Measurements from ENCODE around the gene PPP2R5C.

The PPP2R5C gene

DNA sequence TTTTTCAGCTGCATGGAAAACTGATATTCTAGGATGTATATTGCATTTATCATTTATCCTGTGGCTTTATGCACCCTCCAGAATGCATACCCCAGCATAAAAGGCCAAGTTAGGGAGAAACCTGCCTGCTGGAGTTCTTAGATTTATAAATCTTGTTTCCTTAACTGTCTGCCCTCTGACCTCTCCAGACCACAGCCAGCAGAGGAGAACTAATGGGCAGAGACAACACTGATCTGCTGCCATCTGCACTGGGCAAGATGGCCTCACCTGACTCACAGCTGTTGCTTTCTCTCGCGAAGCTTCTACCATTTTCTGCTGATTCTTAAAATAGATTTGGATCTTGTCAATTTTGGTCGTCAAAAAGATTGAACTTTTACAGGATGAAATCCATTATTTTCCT lies 65.8 kb downstream of the PPP2R5C start:
- Mint-ChIP-seq H3K9me3 (no peaks in the 10 kb centered on the region), H3K4me3 (peak overlapping the region; percentile 28), H3K36me3 (peaks cover 75% of the 10 kb centered on the region), H3K27me3 (no peaks in the 10 kb centered on the region), H3K27ac (peak overlapping the region; percentile 43), H3K4me1 (peaks cover 74% of the 10 kb centered on the region)
- CTCF ChIA-PET: interaction anchor here (1.0 kb wide), 1 partner anchor 49 kb away, joined by 3 read pairs; no protein-coding TSS in a partner anchor
- DNase-seq: no peak

DNA sequence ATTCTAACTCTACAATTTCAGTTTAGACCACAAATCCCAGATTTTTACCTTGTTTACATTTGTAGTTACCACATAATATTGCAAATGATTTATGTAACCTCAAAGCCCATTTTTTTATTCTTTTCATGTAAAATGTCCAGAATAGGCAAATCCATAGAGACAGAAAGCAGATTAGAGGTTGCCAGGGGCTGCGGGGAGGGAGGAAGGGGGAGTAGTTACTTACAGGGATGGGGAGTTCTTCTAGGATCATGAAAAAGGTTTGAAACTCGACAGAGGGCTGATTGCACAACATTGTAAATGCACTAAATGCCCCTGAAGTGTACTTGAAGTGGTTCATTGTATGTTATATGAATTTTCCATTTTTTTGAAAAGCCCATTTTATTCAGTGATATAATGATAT lies 66.5 kb downstream of the PPP2R5C start:
- no peaks in the 10 kb centered on the region for H3K9me3 Mint-ChIP-seq
- H3K4me3 Mint-ChIP-seq: no peak overlapping the region
- CTCF ChIA-PET: no interaction called here
- no peak for DNase-seq
- H3K36me3 Mint-ChIP-seq: peaks cover 77% of the 10 kb centered on the region
- H3K27ac Mint-ChIP-seq: peak overlapping the region; percentile 26
- peaks cover 75% of the 10 kb centered on the region for H3K4me1 Mint-ChIP-seq
- H3K27me3 Mint-ChIP-seq: no peaks in the 10 kb centered on the region

GRCh38 chr14:101830271-101830670 lies 68.8 kb downstream of the PPP2R5C start:
- H3K27ac Mint-ChIP-seq: no peak overlapping the region
- H3K27me3 Mint-ChIP-seq: no peaks in the 10 kb centered on the region
- no peaks in the 10 kb centered on the region for H3K9me3 Mint-ChIP-seq
- peaks cover 71% of the 10 kb centered on the region for H3K36me3 Mint-ChIP-seq
- no peak for DNase-seq
- no peak overlapping the region for H3K4me3 Mint-ChIP-seq
- H3K4me1 Mint-ChIP-seq: peaks cover 82% of the 10 kb centered on the region
- CTCF ChIA-PET: no interaction called here

DNA sequence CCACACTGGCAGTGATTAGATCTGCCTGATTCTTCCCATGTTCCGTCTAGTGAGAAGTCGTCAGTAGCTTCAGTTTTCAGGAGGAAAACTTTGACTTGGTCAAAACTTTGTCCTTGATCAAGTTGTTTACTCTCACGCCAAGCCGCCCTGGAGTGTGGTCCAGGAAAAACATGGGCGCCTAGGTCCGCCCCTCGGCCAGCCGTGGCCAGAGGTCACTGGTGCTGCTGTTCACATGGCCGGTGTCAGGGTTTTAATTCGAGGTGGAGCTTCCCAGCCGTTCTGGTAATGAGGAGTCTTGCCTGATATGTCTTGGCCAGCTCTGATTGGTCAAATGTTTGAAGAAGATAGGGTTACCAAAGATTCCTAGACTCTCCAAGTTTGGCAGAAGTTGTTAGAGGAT lies 71.5 kb downstream of the PPP2R5C start:
- Mint-ChIP-seq H3K4me3 (no peak overlapping the region), H3K9me3 (no peaks in the 10 kb centered on the region), H3K36me3 (peaks cover 56% of the 10 kb centered on the region), H3K27ac (peak overlapping the region; percentile 77), H3K4me1 (peaks cover 80% of the 10 kb centered on the region), H3K27me3 (no peaks in the 10 kb centered on the region)
- CTCF ChIA-PET: no interaction called here
- no peak for DNase-seq

DNA sequence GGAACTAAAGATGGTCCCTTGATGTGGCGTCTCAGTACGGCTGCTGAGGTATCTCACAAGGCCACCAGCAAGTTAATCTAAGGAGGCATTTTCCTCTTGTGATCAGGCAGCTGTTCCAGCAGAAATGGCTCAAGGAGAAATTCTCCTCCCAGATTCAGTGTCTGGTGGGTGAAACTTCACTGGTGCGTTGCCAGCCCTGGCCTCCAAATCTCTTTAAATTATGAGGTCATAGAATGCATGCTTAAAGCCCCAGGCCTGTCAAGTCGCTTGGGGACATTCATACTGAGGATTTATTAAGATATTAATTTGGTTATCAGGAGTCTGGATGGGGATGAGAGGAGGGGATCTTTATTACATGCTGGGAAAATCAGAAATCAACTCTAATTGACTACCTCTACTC lies 72.9 kb downstream of the PPP2R5C start:
- Mint-ChIP-seq H3K9me3 (no peaks in the 10 kb centered on the region), H3K27ac (no peak overlapping the region), H3K4me1 (peaks cover 81% of the 10 kb centered on the region), H3K36me3 (peaks cover 54% of the 10 kb centered on the region), H3K27me3 (no peaks in the 10 kb centered on the region), H3K4me3 (no peak overlapping the region)
- DNase-seq: no peak
- CTCF ChIA-PET: interaction anchor here (0.7 kb wide), 1 partner anchor 55 kb away, joined by 3 read pairs; no protein-coding TSS in a partner anchor

DNA sequence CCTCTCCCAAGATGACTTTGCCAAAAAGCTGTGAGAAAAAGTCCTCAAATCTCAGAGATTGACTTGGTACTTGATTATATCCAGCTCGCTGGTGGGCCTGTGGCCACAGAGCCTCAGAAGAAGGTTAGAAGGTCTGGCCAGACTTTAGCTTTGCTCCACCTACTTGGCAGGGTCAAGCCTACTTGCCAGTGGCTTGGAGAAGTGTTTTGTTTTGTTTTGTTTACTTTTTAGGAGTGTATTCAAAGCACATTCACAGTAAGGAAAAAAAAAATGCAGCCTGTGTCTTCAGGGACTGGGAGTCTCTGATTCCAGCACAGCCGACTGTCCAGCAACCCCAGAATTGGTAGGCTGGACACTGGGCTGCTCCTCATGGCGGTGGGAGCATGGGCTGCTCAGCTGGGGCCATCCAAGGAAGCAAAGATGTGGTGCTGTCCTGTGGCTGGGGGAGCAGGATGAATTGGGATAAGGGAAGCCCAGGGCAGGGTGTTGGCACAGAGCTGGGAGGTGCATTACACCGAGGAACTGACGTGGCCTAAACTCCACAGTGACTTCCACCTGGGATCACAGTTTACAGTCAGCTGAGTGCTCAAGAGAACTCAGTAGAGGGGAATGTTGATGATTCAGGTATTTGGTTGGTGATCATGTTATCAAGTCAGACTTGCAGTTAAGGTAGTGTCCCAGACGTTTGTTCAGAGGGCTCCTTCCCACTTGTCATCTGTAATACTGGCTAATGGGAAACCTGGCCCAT lies 73.5 kb downstream of the PPP2R5C start:
- Mint-ChIP-seq H3K27ac (peak overlapping the region; percentile 33), H3K9me3 (no peaks in the 10 kb centered on the region), H3K36me3 (peaks cover 50% of the 10 kb centered on the region), H3K4me1 (peaks cover 81% of the 10 kb centered on the region), H3K4me3 (no peak overlapping the region), H3K27me3 (no peaks in the 10 kb centered on the region)
- CTCF ChIA-PET: interaction anchor here (0.7 kb wide), 1 partner anchor 56 kb away, joined by 3 read pairs; no protein-coding TSS in a partner anchor
- no peak for DNase-seq

- Mint-ChIP-seq H3K9me3 (no peaks in the 10 kb centered on the region), H3K36me3 (peaks cover 49% of the 10 kb centered on the region), H3K27me3 (no peaks in the 10 kb centered on the region), H3K4me3 (no peak overlapping the region), H3K27ac (peak overlapping the region; percentile 64), H3K4me1 (peaks cover 83% of the 10 kb centered on the region)
- DNase-seq: no peak
- CTCF ChIA-PET: interaction anchor here (2.5 kb wide), 1 partner anchor 65 kb away, joined by 8 read pairs; no protein-coding TSS in a partner anchor
These were observed 74.1 kb downstream of the PPP2R5C start for GRCh38 chr14:101835566-101835965.

GRCh38 chr14:101836135-101836534 lies 74.6 kb downstream of the PPP2R5C start:
- H3K27me3 Mint-ChIP-seq: no peaks in the 10 kb centered on the region
- DNase-seq: no peak
- CTCF ChIA-PET: interaction anchor here (2.5 kb wide), 1 partner anchor 65 kb away, joined by 8 read pairs; no protein-coding TSS in a partner anchor
- no peaks in the 10 kb centered on the region for H3K9me3 Mint-ChIP-seq
- H3K36me3 Mint-ChIP-seq: peaks cover 52% of the 10 kb centered on the region
- peaks cover 83% of the 10 kb centered on the region for H3K4me1 Mint-ChIP-seq
- no peak overlapping the region for H3K4me3 Mint-ChIP-seq
- peak overlapping the region; percentile 42 for H3K27ac Mint-ChIP-seq

DNA sequence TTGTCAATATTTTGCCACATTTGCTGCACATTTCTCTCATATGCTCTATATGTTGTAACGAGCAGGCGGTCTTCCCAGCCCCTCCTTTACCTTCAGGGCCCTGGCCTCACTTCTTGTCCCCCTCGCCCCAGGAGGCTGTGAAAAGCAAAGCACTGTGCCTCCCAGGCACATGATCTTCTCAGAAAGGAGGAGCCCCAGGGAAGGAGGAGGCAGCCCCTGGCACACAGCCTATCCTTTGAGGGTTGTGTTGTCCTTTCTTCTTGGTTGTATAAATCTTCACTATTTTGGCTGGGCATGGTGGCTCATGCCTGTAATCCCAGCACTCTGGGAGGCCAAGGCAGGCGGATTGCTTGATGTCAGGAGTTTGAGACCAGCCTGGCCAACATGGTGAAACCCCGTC lies 77.0 kb downstream of the PPP2R5C start:
- H3K9me3 Mint-ChIP-seq: no peaks in the 10 kb centered on the region
- H3K4me1 Mint-ChIP-seq: peaks cover 85% of the 10 kb centered on the region
- H3K27ac Mint-ChIP-seq: peak overlapping the region; percentile 78
- CTCF ChIA-PET: no interaction called here
- no peaks in the 10 kb centered on the region for H3K27me3 Mint-ChIP-seq
- no peak for DNase-seq
- H3K36me3 Mint-ChIP-seq: peaks cover 47% of the 10 kb centered on the region
- H3K4me3 Mint-ChIP-seq: no peak overlapping the region

- DNase-seq: peak; percentile 73
- H3K27ac Mint-ChIP-seq: peak overlapping the region; percentile 91
- CTCF ChIA-PET: no interaction called here
These were observed 77.7 kb downstream of the PPP2R5C start for GRCh38 chr14:101839236-101839635.

GRCh38 chr14:101839661-101840060 lies 78.2 kb downstream of the PPP2R5C start:
- peak overlapping the region; percentile 91 for H3K27ac Mint-ChIP-seq
- CTCF ChIA-PET: interaction anchor here (7.3 kb wide), 1 partner anchor 70 kb away, joined by 79 read pairs; no protein-coding TSS in a partner anchor
- H3K4me1 Mint-ChIP-seq: peaks cover 89% of the 10 kb centered on the region
- no peaks in the 10 kb centered on the region for H3K27me3 Mint-ChIP-seq
- H3K4me3 Mint-ChIP-seq: no peak overlapping the region
- peaks cover 51% of the 10 kb centered on the region for H3K36me3 Mint-ChIP-seq
- DNase-seq: no peak
- no peaks in the 10 kb centered on the region for H3K9me3 Mint-ChIP-seq

More at GRCh38 chr14:101839236-101839635, 77.7 kb downstream of the PPP2R5C start:
- Mint-ChIP-seq H3K36me3 (peaks cover 49% of the 10 kb centered on the region), H3K4me1 (peaks cover 88% of the 10 kb centered on the region), H3K4me3 (peak overlapping the region; percentile 17), H3K27me3 (no peaks in the 10 kb centered on the region), H3K9me3 (no peaks in the 10 kb centered on the region)

DNA sequence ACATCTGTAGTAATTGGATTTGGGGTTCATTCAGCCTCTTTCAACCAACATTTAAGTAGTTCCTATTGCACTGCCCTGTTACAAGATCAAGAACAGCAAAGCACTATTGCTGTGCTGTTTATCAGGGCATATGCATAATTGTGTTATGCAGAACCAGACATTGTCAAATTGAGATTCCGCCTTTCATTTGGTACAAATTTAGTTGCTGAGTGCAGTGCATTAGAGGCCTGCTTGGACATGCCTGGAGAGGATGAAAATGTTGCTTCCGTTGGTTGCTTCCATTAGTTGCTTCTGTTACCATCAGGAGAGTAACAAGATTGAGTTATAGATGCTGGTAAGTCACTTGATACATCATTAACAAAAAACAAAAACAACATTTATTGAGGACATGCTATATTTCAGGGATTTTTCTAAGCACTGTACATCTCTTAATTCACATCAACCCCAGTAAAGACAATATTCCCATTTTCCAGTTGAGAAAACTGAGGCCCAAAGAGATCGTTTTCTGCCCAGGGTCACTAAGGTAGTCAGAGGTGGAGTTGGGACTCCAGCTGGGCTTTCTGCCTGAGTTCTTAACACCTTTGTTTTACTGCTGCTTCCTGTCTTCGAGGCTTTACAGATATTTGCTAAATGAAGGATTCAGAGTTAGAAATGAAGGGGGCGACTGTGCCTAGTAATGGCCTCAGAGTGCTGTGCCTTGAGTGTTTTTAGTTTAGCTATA lies 79.3 kb downstream of the PPP2R5C start:
- CTCF ChIA-PET: interaction anchor here (0.6 to 7.3 kb wide), 4 partner anchors 15 to 257 kb away, joined by 3 to 79 read pairs (median 3); no protein-coding TSS in a partner anchor
- H3K27me3 Mint-ChIP-seq: no peaks in the 10 kb centered on the region
- peaks cover 87% of the 10 kb centered on the region for H3K4me1 Mint-ChIP-seq
- H3K9me3 Mint-ChIP-seq: no peaks in the 10 kb centered on the region
- DNase-seq: no peak
- H3K36me3 Mint-ChIP-seq: peaks cover 57% of the 10 kb centered on the region
- H3K27ac Mint-ChIP-seq: peak overlapping the region; percentile 79
- H3K4me3 Mint-ChIP-seq: no peak overlapping the region

GRCh38 chr14:101843038-101843437 lies 81.5 kb downstream of the PPP2R5C start:
- Mint-ChIP-seq H3K27me3 (no peaks in the 10 kb centered on the region), H3K36me3 (peaks cover 54% of the 10 kb centered on the region), H3K4me1 (peaks cover 87% of the 10 kb centered on the region), H3K27ac (peak overlapping the region; percentile 75), H3K4me3 (no peak overlapping the region), H3K9me3 (no peaks in the 10 kb centered on the region)
- CTCF ChIA-PET: interaction anchor here (0.7 to 7.3 kb wide), 7 partner anchors 37 to 137 kb away, joined by 3 to 79 read pairs (median 5); no protein-coding TSS in a partner anchor
- no peak for DNase-seq

- H3K4me3 Mint-ChIP-seq: no peak overlapping the region
These were observed 82.2 kb downstream of the PPP2R5C start for GRCh38 chr14:101843665-101844064.

More at GRCh38 chr14:101843665-101844064, 82.2 kb downstream of the PPP2R5C start:
- Mint-ChIP-seq H3K4me1 (peaks cover 87% of the 10 kb centered on the region), H3K9me3 (no peaks in the 10 kb centered on the region), H3K36me3 (peaks cover 50% of the 10 kb centered on the region), H3K27ac (peak overlapping the region; percentile 75), H3K27me3 (no peaks in the 10 kb centered on the region)
- peak; percentile 70 for DNase-seq
- CTCF ChIA-PET: interaction anchor here (0.7 to 7.3 kb wide), 9 partner anchors 18 to 136 kb away, joined by 3 to 79 read pairs (median 5); no protein-coding TSS in a partner anchor

Measured in activated naive CD4-positive, alpha-beta T cell treated with anti-CD3 and anti-CD28 coated beads, Interleukin-2, amount 10 ng/mL, durations not matched to agents 7 days and 5 days (primary cell).